Body of pancreas (tissue), 4 donors: ENCODE data around the gene PNMT. TPM values are rescaled to one million over a fixed set of nuclear protein-coding genes. Genes with fewer than 3 reads are reported as not detected.
"Not testable (repeated sequence)": the region's sequence is repeated elsewhere in the genome, so short reads cannot be mapped to it uniquely, and the experiment has no call there.

ENCODE experiments used
- ATAC-seq: fragments of 150-250 bp; one replicate; pipeline ENCODE4 v1.9.1; 2016
- DNase-seq, 4 donors: peaks; one replicate each; pipeline ENCODE4 v3.0.0-alpha.2; 2019
- H3K27ac ChIP-seq, 4 donors: fragments of 200-600 bp; sonication (generic); 1 replicate in 3 of 4; 2 replicates in 1 of 4; pipeline versions ENCODE4 v1.5.1 to v1.6.1; 2016 to 2019; ENCODE audit warnings: mild to moderate bottlenecking in 1 of 4, mixed read lengths in 1 of 4, moderate library complexity in 1 of 4
- H3K27me3 ChIP-seq, 2 donors: fragments of 200-600 bp; sonication (generic); one replicate each; pipeline ENCODE4 v1.6.0; 2016; ENCODE audit warnings: mild to moderate bottlenecking in 1 of 2
- H3K36me3 ChIP-seq, 2 donors: fragments of 200-600 bp; sonication (generic); replicated peaks in 1 of 2; 2 replicates each; pipeline ENCODE4 v1.5.1; 2016; ENCODE audit warnings: low read depth in 2 of 2; ENCODE audit not compliant: insufficient read depth in 1 of 2
- H3K4me1 ChIP-seq: fragments of 200-600 bp; sonication (generic); one replicate; pipeline ENCODE4 v1.6.0; 2016
- H3K4me3 ChIP-seq, 2 donors: fragments of 200-600 bp; sonication (generic); 1 replicate in 1 of 2; 2 replicates in 1 of 2; pipeline ENCODE4 v1.5.1; 2016 to 2019
- H3K9me3 ChIP-seq, 3 donors: fragments of 200-600 bp; sonication (generic); 1 replicate in 2 of 3; 2 replicates in 1 of 3; pipeline ENCODE4 v1.5.1; 2016
- CTCF ChIP-seq, 7 experiments: fragments of 450-650 bp in 4 of 7; fragments of 200-600 bp in 3 of 7; sonication (generic) in 3 of 7; IDR thresholded peaks; one replicate each; pipeline ENCODE4 v1.5.1; 2016 to 2019; ENCODE audit warnings: antibody characterized with exemption in 7 of 7
- POLR2A ChIP-seq, 3 donors: fragments of 450-650 bp; IDR thresholded peaks; one replicate each; pipeline ENCODE4 v1.6.1; 2016; ENCODE audit warnings: antibody characterized with exemption in 3 of 3, mild to moderate bottlenecking in 2 of 3
- WGBS, 2 donors: methylation state at CpG; one replicate each; pipeline ENCODE4 v1.1.5; 2017; 5-methylcytosine and 5-hydroxymethylcytosine counted together
- intact Hi-C: fragments of 100-400 bp; cut with DNase I; formaldehyde crosslinking; loops from one replicate; pipeline ENCODE4 v1.15.1; 2023
- total RNA-seq, 2 donors: library from RNA; depleted of rRNA; stranded (reverse); fragments of >200 nt; gene quantifications; one replicate each; pipeline ENCODE4 v1.1.0, GENCODE V29; 2016

The PNMT gene
- total RNA-seq, 2 donors from 2014 or later = 1.3 to 2.6 TPM

DNA sequence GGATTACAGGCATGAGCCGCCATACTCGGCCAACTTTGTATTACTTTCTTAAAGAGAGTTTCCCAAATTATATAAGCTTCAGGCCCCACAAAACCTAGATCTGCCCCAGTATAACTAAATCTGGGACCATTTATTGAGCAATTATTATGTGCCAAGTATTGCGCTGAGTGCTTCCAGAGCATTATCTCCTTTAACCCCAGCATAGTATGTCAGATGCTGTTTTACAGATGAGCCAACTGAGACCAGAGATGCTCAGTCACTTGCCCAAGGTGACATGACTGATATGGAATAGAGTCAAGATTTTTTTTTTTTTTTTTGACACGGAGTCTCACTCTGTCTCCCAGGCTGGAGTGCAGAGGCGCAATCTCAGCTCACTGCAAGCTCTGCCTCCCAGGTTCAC is 29.7 kb downstream of the PNMT start:
- ATAC-seq (no peak), DNase-seq (no peak)
- Histone ChIP-seq H3K27ac (no peak overlapping the region), H3K27me3 (no peaks in the 10 kb centered on the region), H3K4me1 (peaks cover 38% of the 10 kb centered on the region), H3K36me3 (no peaks in the 10 kb centered on the region), H3K9me3 (no peaks in the 10 kb centered on the region), H3K4me3 (no peak overlapping the region)
- TF ChIP-seq CTCF (IDR thresholded peaks at IDR 0.05) = no peak
- TF ChIP-seq POLR2A (IDR thresholded peaks at IDR 0.05) = no peak
- WGBS, 2 donors = 71 to 83% methylated on average over 4 to 5 of the region's 5 CpGs
- intact Hi-C loops = no loop called here

DNA sequence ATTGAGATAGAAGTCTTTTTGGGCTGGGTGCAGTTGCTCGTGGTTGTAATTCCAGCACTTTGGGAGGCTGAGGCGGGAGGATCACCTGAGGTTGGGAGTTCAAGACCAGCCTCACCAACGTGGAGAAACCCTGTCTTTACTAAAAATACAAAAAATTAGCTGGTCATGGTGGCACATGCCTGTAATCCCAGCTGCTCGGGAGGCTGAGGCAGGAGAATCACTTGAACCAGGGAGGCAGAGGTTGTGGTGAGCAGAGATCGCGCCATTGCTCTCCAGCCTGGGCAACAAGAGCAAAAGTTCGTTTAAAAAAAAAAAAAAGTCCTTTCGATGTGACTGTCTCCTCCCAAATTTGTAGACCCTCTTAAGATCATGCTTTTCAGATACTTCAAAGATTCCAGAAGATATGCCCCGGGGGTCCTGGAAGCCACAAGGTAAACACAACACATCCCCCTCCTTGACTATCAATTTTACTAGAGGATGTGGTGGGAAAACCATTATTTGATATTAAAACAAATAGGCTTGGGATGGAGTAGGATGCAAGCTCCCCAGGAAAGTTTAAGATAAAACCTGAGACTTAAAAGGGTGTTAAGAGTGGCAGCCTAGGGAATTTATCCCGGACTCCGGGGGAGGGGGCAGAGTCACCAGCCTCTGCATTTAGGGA is 31.0 kb downstream of the PNMT start:
- intact Hi-C loops, H3K9me3 ChIP-seq, H3K27me3 ChIP-seq, DNase-seq, H3K36me3 ChIP-seq, ATAC-seq: not testable (repeated sequence)
- Histone ChIP-seq H3K4me3 (peak overlapping the region; percentile 90 to 96), H3K27ac (peak overlapping the region; percentile 81 to 97 (median 94)), H3K4me1 (peaks cover 51% of the 10 kb centered on the region)
- 43 to 49% methylated on average over 11 of the region's 11 CpGs for WGBS, 2 donors

GRCh38 chr17:39699818-39700147 is 31.5 kb downstream of the PNMT start, which contains the start of gene ERBB2:
Gene ERBB2 (plus strand): TSS chr17:39700064. CDS start chr17:39700239, 175 bp downstream.
- H3K27me3 ChIP-seq = no peaks in the 10 kb centered on the region
- DNase-seq (peak; percentile 73 to 84 (median 82)), ATAC-seq (peak; percentile 84)
- no peaks in the 10 kb centered on the region for H3K36me3 ChIP-seq
- intact Hi-C loops = no loop called here
- 1 to 4% methylated on average over 11 to 20 of the region's 20 CpGs for WGBS, 2 donors
- no peaks in the 10 kb centered on the region for H3K9me3 ChIP-seq
- peaks cover 56% of the 10 kb centered on the region for H3K4me1 ChIP-seq
- peak within 1 kb of the TSS; percentile 81 to 97 (median 94) for H3K27ac ChIP-seq
- TF ChIP-seq CTCF (IDR thresholded peaks at IDR 0.05) (no peak), POLR2A (IDR thresholded peaks at IDR 0.05) (peak; percentile 63 to 86 (median 86))
- peak within 1 kb of the TSS; percentile 90 to 96 for H3K4me3 ChIP-seq

DNA sequence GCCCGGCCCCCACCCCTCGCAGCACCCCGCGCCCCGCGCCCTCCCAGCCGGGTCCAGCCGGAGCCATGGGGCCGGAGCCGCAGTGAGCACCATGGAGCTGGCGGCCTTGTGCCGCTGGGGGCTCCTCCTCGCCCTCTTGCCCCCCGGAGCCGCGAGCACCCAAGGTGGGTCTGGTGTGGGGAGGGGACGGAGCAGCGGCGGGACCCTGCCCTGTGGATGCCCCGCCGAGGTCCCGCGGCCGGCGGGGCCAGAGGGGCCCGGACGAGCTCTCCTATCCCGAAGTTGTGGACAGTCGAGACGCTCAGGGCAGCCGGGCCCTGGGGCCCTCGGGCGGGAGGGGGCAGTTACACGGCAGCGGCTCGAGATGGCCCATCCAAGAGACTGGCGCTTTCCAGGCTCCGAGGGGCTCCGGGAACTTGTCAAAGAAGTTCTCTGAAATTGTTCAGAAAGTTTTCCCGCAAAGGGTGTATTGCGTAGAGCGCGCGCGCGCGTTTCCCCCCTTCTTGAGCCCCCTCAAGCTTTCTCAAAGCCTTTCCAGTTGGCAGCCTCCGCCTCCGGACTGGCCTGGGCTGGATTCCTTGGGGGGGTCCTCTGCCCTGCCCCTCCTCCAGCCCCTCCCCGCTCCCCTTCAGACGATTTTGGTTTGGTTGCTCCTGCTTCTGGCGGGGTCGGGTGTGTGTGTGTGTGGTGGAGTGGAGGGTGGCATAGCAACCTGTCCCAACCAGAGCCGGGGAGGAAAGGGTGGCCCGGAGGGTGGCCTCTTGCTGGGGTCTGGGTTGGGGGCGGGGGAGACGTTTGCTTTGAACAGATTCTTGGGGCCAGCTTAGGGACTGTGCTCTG is 32.1 kb downstream of the PNMT start:
- no peaks in the 10 kb centered on the region for H3K27me3 ChIP-seq
- WGBS, 2 donors = 0 to 1% methylated on average over 5 to 51 of the region's 57 CpGs
- peak overlapping the region; percentile 81 to 97 (median 94) for H3K27ac ChIP-seq
- ATAC-seq = peak; percentile 62
- intact Hi-C loops = no loop called here
- peak overlapping the region; percentile 90 to 96 for H3K4me3 ChIP-seq
- TF ChIP-seq CTCF (IDR thresholded peaks at IDR 0.05) (no peak), POLR2A (IDR thresholded peaks at IDR 0.05) (no peak)
- DNase-seq = peak in 2 of 4 donors; percentile 35 to 36
- no peaks in the 10 kb centered on the region for H3K36me3 ChIP-seq
- no peaks in the 10 kb centered on the region for H3K9me3 ChIP-seq
- H3K4me1 ChIP-seq = peaks cover 62% of the 10 kb centered on the region

- TF ChIP-seq POLR2A (IDR thresholded peaks at IDR 0.05) (peak in 1 of 3 donors; percentile 15), CTCF (IDR thresholded peaks at IDR 0.05) (no peak)
- WGBS, 2 donors = 19 to 22% methylated on average over 6 to 10 of the region's 10 CpGs
- Histone ChIP-seq H3K4me1 (peaks cover 64% of the 10 kb centered on the region), H3K4me3 (peak overlapping the region in 1 of 2 donors; percentile 90), H3K27me3 (no peaks in the 10 kb centered on the region), H3K9me3 (no peaks in the 10 kb centered on the region), H3K36me3 (no peaks in the 10 kb centered on the region), H3K27ac (peak overlapping the region; percentile 81 to 97 (median 94))
- ATAC-seq (no peak), DNase-seq (peak in 3 of 4 donors; percentile 45 to 67 (median 54))
- intact Hi-C loops = no loop called here
Measured at GRCh38 chr17:39701012-39701783, 32.9 kb downstream of the PNMT start.
